ENCODE data around the gene IL10RB.
"Not testable (repeated sequence)": the region's sequence is repeated elsewhere in the genome, so short reads cannot be mapped to it uniquely, and the experiment has no call there.

Gene IL10RB

GRCh38 chr21:33240404-33240803, 25.8 kb upstream of the IL10RB start:
- no peak for DNase-seq (ENCODE audit: low read depth, low spot score)

DNA sequence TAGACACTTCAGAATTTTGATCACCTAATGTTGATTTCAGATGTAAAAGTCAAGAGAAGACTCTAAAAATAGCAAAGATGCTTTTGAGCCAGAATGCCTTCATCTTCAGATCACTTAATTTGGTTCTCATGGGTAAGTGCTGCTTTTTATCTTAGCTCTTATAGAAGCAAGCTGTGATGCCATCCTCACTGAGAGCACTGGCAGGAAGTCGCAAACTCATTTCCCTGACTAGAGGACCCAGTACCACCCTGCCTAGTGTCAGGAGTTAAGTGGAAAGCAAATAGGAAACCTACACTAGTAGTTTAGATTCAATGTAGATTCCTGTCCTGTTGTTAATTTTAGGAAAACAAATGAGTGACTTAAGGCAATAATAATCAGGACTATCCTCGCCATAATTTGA, 24.3 kb upstream of the IL10RB start:
- no peak for DNase-seq (ENCODE audit: low read depth, low spot score)

- DNase-seq (ENCODE audit: low read depth, low spot score), result not testable (repeated sequence)
Observed at GRCh38 chr21:33242846-33243245, 23.3 kb upstream of the IL10RB start.

- DNase-seq (ENCODE audit: low read depth, low spot score), result no peak
Observed at GRCh38 chr21:33244082-33244778, 21.9 kb upstream of the IL10RB start.

- no peak for DNase-seq (ENCODE audit: low read depth, low spot score)
Observed at GRCh38 chr21:33244779-33245105, 21.4 kb upstream of the IL10RB start.

GRCh38 chr21:33245289-33245918, 20.8 kb upstream of the IL10RB start:
- no peak for DNase-seq (ENCODE audit: low read depth, low spot score)

- no peak for DNase-seq (ENCODE audit: low read depth, low spot score)
Observed at GRCh38 chr21:33246506-33246905, 19.7 kb upstream of the IL10RB start.

DNA sequence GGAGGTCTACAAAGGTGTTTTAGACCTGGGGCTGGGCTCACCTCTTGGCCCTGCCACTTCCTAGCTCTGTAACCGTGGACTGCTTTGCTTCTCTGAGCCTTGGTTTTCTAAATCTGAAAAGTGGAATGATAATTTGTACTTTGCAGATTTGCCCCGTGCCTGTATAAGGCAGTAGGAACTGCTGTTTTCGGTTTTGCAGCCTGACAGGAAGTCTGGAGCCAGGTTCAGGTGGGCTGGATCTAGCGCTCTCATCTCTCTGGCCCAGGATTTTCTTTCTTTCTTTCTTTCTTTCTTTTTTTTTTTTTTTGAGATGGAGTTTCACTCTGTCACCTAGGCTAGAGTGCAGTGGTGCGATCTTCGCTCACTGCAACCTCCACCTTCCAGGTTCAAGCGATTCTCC, 19.2 kb upstream of the IL10RB start:
- no peak for DNase-seq (ENCODE audit: low read depth, low spot score)

GRCh38 chr21:33247599-33247998, 18.6 kb upstream of the IL10RB start:
- no peak for DNase-seq (ENCODE audit: low read depth, low spot score)

DNA sequence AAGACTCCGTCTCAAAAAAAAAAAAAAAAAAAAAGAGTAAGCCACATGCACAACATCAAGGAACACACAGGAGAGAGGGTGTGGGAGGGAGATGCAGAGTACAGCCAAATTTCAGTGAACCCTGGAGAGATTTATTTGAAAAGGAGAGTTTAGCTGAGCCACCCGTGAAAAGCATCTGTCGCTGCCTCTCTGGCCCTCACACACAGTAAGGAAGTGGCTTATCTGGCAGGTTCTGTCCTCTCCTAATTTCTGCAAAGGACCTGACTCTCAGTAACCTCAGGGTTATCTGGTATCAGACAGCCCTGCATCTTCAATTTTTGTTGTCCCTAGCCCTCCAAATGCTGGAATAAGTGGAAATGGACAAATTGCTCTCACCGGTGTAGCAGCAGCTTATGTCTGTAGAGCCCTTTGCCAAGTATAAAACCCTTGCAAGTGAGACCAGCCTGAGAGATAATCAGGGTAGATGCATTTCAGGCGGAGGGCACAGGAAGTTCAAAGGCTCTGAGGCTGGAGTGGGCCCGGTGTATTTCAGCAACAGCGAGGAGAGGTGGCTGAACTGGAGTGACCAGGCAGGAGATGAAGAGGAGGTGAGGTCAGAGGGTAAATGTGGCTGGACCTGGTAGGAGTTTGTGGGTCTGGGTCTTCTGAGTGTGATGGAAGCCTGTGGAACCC, 16.7 kb upstream of the IL10RB start:
- DNase-seq (ENCODE audit: low read depth, low spot score), result no peak

GRCh38 chr21:33251119-33251518, 15.0 kb upstream of the IL10RB start:
- no peak for DNase-seq (ENCODE audit: low read depth, low spot score)

- not testable (repeated sequence) for DNase-seq (ENCODE audit: low read depth, low spot score)
Observed at GRCh38 chr21:33253382-33253781, 12.8 kb upstream of the IL10RB start.

- no peak for DNase-seq (ENCODE audit: low read depth, low spot score)
Observed at GRCh38 chr21:33254766-33255165, 11.4 kb upstream of the IL10RB start.

DNA sequence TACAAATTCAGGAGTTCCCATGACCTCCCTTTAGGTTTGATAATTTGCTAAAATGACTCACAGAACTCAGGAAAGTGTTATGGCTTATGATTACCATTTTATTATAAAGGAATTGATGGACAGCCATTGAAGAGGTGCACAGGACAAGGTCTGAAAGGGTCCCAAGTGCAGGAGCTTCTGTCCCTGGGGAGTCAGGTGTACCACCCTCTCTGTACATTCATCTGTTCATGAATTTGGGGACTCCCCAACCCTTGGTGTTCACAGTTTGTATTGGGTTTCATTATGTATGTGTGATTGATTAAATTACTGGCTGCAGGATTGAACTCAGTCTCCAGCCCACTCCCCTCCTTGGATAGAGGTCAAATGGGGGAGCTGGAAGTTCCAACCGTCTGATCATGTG, 10.8 kb upstream of the IL10RB start:
- no peak for DNase-seq (ENCODE audit: low read depth, low spot score)

GRCh38 chr21:33256019-33256418, 10.1 kb upstream of the IL10RB start:
- DNase-seq (ENCODE audit: low read depth, low spot score), result no peak

DNA sequence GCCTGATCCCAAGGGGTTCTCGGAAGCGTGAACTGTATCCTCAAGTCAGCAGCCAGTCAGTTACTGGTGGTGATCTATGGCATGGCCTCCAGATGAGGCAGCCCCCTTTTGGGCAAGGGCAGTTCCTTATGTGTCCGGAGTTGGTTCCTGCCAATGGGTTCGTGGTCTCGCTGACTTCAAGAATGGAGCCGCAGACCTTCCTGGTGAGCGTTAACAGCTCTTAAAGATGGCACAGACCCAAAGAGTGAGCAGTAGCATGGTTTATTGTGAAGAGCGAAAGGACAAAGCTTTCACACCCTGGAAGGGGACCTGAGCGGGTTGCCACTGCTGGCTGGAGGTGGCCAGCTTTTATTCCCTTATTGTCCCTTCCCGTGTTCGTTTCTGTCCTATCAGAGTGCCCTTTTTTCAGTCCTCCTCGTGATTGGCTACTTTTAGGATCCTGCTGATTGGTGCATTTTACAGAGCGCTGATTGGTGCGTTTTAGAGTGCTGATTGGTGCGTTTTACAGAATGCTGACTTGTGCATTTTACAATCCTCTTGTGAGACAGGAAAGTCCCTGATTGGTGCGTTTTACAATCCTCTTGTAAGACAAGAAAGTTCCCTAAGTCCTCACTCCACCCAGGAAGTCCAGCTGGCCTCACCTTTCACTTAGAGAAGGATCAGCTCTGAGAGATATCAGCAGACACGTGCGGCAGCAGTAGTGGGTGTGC, 8.9 kb upstream of the IL10RB start:
- DNase-seq (ENCODE audit: low read depth, low spot score), result no peak

DNA sequence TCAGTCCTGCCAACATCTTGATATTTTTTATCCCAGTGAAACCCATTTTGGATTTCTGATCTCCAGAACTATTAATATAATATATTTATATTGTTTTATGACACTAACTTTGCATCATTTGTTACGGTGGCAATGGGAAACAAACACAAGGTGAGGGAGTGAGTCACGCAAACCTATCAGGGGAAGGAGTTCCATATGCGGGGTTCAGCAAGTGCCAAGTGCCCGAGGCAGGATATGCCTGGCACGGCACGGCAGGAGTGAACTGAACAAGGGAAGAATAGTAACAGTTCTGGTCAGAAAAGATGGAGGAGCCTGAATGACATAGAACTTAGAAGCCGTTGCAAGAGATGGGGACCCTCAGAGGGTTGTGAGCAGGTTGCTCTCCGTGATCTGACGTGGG, 7.7 kb upstream of the IL10RB start:
- DNase-seq (ENCODE audit: low read depth, low spot score), result no peak

- no peak for DNase-seq (ENCODE audit: low read depth, low spot score)
Observed at GRCh38 chr21:33259428-33259827, 6.7 kb upstream of the IL10RB start.

- DNase-seq (ENCODE audit: low read depth, low spot score), result no peak
Observed at GRCh38 chr21:33259995-33260394, 6.2 kb upstream of the IL10RB start.

DNA sequence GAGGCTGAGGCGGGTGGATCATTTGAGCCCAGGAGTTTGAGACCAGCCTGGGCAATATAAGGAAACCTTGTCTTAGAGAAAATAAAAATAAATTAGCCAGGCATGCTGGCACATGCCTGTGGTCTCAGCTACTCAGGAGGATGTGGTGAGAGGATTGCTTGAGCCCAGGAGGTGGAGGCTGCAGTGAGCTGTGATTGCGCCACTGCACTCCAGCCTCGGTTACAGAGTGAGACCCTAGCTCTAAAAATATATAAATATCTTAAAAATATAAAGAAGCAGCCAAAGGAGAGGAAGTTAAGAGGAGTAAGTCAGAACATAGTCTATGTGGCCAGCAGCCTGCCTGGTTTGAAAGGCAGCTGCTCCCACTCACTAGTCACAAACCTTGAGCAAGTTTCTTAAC, 4.5 kb upstream of the IL10RB start:
- DNase-seq (ENCODE audit: low read depth, low spot score), result no peak

GRCh38 chr21:33262921-33263320, 3.2 kb upstream of the IL10RB start:
- DNase-seq (ENCODE audit: low read depth, low spot score), result no peak

- DNase-seq (ENCODE audit: low read depth, low spot score), result no peak
Observed at GRCh38 chr21:33264561-33264960, 1.6 kb upstream of the IL10RB start.

DNA sequence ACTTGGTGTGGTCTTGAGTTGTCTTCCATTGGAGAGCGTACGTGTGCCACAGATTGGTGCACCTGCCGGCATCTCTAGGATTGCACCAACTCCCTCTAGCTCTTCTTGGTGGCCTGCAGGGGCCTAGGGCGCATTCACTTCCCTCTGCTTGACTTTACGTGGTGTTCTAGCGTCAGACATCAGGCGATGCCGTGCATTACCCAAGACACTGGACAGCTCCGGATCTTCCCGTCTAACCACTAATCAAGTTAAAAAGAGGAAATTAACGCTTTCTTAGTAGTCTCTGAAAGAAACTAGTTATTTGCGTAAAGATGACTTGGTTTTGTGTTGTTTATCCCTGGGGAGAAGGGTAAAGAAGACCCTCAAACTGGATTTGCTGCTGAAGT, 510 bp upstream of the IL10RB start:
- DNase-seq (ENCODE audit: low read depth, low spot score), result no peak
